PC-3 (cell line): ENCODE data around the gene LRCH1. TPM values are rescaled to one million over a fixed set of nuclear protein-coding genes. Genes with fewer than 3 reads are reported as not detected.

ENCODE experiments used
- ATAC-seq: fragments of 200-7000 bp; cut with Tn5 transposase; 2 replicates; pipeline ENCODE4 v1.9.1; 2020; ENCODE audit warnings: mild to moderate bottlenecking, moderate library complexity
- BruUV-seq: library from RNA; stranded (reverse); fragments of 400-500 nt; replicated peaks from 2 replicates; lab custom pipeline; 2021; lab: Mats Ljungman, UMichigan
- CTCF ChIA-PET: fragments of 300-600 bp; sonication (Branson Sonifier 250); formaldehyde crosslinking; loops from one replicate; lab custom pipeline; 2022; ENCODE audit warnings: antibody characterized with exemption; lab: Charles Lee
- POLR2A ChIA-PET: fragments of 300-600 bp; sonication (Branson Sonifier 250); formaldehyde crosslinking; loops from one replicate; lab custom pipeline; 2022; ENCODE audit warnings: antibody characterized with exemption; ENCODE audit not compliant: unreplicated experiment; lab: Charles Lee
- DNase-seq: peaks from one replicate; pipeline ENCODE4 v3.0.0-alpha.2; 2015
- H2AFZ ChIP-seq: fragments of 300-600 bp; sonication (generic); 2 replicates; pipeline ENCODE4 v1.6.0; 2016; ENCODE audit warnings: antibody characterized with exemption, low read length
- H3F3A ChIP-seq: fragments of 300-600 bp; sonication (generic); one replicate; pipeline ENCODE4 v1.6.0; 2017; ENCODE audit warnings: antibody characterized with exemption, low read length, control low read depth, mild to moderate bottlenecking; ENCODE audit not compliant: unreplicated experiment
- H3K27ac ChIP-seq: fragments of 300-600 bp; sonication (generic); 2 replicates; pipeline ENCODE4 v1.5.1; 2016; ENCODE audit warnings: mild to moderate bottlenecking, low read length
- H3K27me3 ChIP-seq: fragments of 300-600 bp; sonication (generic); 2 replicates; pipeline ENCODE4 v1.6.1; 2016; ENCODE audit warnings: low read length, mixed read lengths
- H3K36me3 ChIP-seq: fragments of 300-600 bp; sonication (generic); 2 replicates; pipeline ENCODE4 v1.6.1; 2016; ENCODE audit warnings: low read depth, mixed run types, low read length, mixed read lengths
- H3K4me1 ChIP-seq: fragments of 300-600 bp; sonication (generic); 2 replicates; pipeline ENCODE4 v1.5.1; 2016; ENCODE audit warnings: low read length; ENCODE audit not compliant: insufficient read depth
- H3K4me2 ChIP-seq: fragments of 300-600 bp; sonication (generic); 2 replicates; pipeline ENCODE4 v1.6.0; 2016; ENCODE audit warnings: low read length
- H3K4me3 ChIP-seq: fragments of 300-600 bp; sonication (generic); 2 replicates; pipeline ENCODE4 v1.5.1; 2016; ENCODE audit warnings: mild to moderate bottlenecking, low read length, mixed read lengths
- H3K79me2 ChIP-seq: fragments of 300-600 bp; sonication (generic); 2 replicates; pipeline ENCODE4 v1.6.1; 2017; ENCODE audit warnings: low read length, mixed read lengths
- H3K9ac ChIP-seq: fragments of 300-600 bp; sonication (generic); 2 replicates; pipeline ENCODE4 v1.6.0; 2016; ENCODE audit warnings: mild to moderate bottlenecking, low read length
- H3K9me2 ChIP-seq: fragments of 300-600 bp; sonication (generic); replicated peaks from 2 replicates; pipeline ENCODE4 v1.6.1; 2016; ENCODE audit warnings: mixed run types, low read length, mixed read lengths
- H3K9me3 ChIP-seq: fragments of 300-600 bp; sonication (generic); 2 replicates; pipeline ENCODE4 v1.6.1; 2016; ENCODE audit warnings: low read length, mixed read lengths
- H4K20me1 ChIP-seq: fragments of 300-600 bp; sonication (generic); 2 replicates; pipeline ENCODE4 v1.6.1; 2016; ENCODE audit warnings: low read length, mixed read lengths
- EZH2 ChIP-seq: fragments of 300-600 bp; sonication (generic); IDR thresholded peaks from one replicate; pipeline ENCODE4 v1.6.1; 2017; ENCODE audit warnings: antibody characterized with exemption, mild to moderate bottlenecking, low read length; ENCODE audit not compliant: unreplicated experiment
- EZH2phosphoT487 ChIP-seq: fragments of 300-600 bp; sonication (generic); IDR thresholded peaks from 2 replicates; pipeline ENCODE4 v1.6.1; 2018; ENCODE audit warnings: mild to moderate bottlenecking, antibody characterized with exemption, low read length, borderline replicate concordance
- intact Hi-C: fragments of 100-400 bp; cut with micrococcal nuclease; formaldehyde crosslinking; loops from 2 replicates; pipeline ENCODE4 v1.9.0; 2023
- total RNA-seq: library from RNA; depleted of rRNA; stranded (reverse); fragments of >200 nt; gene quantifications from 2 replicates; pipeline ENCODE4 v1.2.3, GENCODE V29; 2014
- TF ChIP-seq, protein P1 (sequence below): fragments of 300-600 bp; sonication (generic); conservative IDR thresholded peaks from 2 replicates; pipeline ENCODE4 v1.5.1; 2017; ENCODE audit warnings: antibody characterized with exemption, low read depth, mild to moderate bottlenecking, low read length

LRCH1 gene
- total RNA-seq, 1 experiment from 2014 or later: 4.3 TPM

DNA sequence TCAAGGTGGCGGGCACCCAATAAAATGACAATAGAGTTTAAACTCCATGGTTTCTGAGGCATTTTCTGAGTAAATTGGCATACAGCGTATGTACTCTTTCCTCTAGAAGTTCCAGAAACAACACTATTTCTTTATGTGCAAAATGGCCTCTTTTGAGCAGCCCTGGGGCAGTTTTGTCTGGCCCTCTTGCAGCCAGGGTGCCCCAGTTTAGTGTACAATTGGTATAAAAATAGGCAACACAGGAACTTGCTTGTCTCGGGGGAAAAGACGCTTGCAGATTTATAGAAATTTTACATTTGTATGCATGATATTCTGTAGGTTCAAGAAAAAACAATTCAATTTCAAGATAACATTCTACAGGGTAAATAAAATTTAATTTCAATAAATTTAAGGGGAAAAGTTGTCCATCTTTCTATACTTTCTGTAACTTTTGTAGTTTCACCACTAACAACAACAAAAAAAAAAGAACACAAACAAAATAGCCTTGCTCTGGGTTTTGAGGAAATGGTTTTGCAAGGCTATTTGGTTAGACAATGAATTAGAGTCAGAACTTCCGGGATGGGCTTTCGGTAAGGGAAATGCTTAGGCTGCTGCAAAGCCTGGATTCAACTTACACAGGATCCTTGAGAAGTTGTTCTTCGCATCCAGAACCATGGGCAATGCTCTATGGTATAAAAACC lies 45.3 kb downstream of the LRCH1 start:
- no peaks in the 10 kb centered on the region for H3K9me3 ChIP-seq
- H2AFZ ChIP-seq: no peak overlapping the region
- H3K36me3 ChIP-seq: no peaks in the 10 kb centered on the region
- no peaks in the 10 kb centered on the region for H3F3A ChIP-seq
- ATAC-seq (no peak), DNase-seq (no peak)
- no peak overlapping the region for H3K9ac ChIP-seq
- TF ChIP-seq, protein P1, sequence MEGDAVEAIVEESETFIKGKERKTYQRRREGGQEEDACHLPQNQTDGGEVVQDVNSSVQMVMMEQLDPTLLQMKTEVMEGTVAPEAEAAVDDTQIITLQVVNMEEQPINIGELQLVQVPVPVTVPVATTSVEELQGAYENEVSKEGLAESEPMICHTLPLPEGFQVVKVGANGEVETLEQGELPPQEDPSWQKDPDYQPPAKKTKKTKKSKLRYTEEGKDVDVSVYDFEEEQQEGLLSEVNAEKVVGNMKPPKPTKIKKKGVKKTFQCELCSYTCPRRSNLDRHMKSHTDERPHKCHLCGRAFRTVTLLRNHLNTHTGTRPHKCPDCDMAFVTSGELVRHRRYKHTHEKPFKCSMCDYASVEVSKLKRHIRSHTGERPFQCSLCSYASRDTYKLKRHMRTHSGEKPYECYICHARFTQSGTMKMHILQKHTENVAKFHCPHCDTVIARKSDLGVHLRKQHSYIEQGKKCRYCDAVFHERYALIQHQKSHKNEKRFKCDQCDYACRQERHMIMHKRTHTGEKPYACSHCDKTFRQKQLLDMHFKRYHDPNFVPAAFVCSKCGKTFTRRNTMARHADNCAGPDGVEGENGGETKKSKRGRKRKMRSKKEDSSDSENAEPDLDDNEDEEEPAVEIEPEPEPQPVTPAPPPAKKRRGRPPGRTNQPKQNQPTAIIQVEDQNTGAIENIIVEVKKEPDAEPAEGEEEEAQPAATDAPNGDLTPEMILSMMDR: no peak
- TF ChIP-seq EZH2phosphoT487 (no peak), EZH2 (no peak)
- POLR2A ChIA-PET: no interaction called here
- H3K79me2 ChIP-seq: peaks cover 58% of the 10 kb centered on the region
- H3K4me2 ChIP-seq: no peak overlapping the region
- intact Hi-C loops: no loop called here
- no peaks in the 10 kb centered on the region for H3K27me3 ChIP-seq
- no TSS peak for BruUV-seq
- CTCF ChIA-PET: no interaction called here
- no peaks in the 10 kb centered on the region for H3K9me2 ChIP-seq
- no peak overlapping the region for H3K27ac ChIP-seq
- peaks cover 24% of the 10 kb centered on the region for H3K4me1 ChIP-seq
- H4K20me1 ChIP-seq: peaks cover 10% of the 10 kb centered on the region; the same call in 1 of the 2 replicates
- H3K4me3 ChIP-seq: no peak overlapping the region

DNA sequence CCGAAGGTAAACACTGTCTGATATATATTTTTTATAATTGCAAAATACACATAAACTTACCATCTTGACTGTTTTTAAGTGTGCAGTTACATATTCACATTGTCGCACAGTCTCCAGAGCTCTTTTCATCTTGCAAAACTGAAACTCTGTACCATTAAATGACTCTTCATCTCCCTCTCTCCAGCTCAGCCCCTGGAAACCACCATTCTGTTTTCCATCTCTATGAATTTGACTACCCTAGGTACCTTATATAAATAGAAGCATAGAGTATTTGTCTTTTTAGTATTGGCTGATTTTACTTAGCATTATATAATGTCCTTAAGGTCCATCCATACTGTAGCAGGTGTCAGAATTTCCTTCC lies 45.8 kb downstream of the LRCH1 start:
- ChIA-PET CTCF (no interaction called here), POLR2A (no interaction called here)
- H3K4me3 ChIP-seq: no peak overlapping the region
- no peaks in the 10 kb centered on the region for H3K9me3 ChIP-seq
- ATAC-seq (no peak), DNase-seq (no peak)
- no peak overlapping the region for H3K27ac ChIP-seq
- intact Hi-C loops: no loop called here
- no peaks in the 10 kb centered on the region for H3K9me2 ChIP-seq
- H3F3A ChIP-seq: no peaks in the 10 kb centered on the region
- BruUV-seq: no TSS peak
- peaks cover 10% of the 10 kb centered on the region; the same call in 1 of the 2 replicates for H4K20me1 ChIP-seq
- no peaks in the 10 kb centered on the region for H3K27me3 ChIP-seq
- H2AFZ ChIP-seq: no peak overlapping the region
- no peak overlapping the region for H3K4me2 ChIP-seq
- TF ChIP-seq EZH2 (no peak), EZH2phosphoT487 (no peak)
- TF ChIP-seq, protein P1: no peak
- peaks cover 24% of the 10 kb centered on the region for H3K4me1 ChIP-seq
- no peak overlapping the region for H3K9ac ChIP-seq
- no peaks in the 10 kb centered on the region for H3K36me3 ChIP-seq
- H3K79me2 ChIP-seq: peaks cover 54% of the 10 kb centered on the region

DNA sequence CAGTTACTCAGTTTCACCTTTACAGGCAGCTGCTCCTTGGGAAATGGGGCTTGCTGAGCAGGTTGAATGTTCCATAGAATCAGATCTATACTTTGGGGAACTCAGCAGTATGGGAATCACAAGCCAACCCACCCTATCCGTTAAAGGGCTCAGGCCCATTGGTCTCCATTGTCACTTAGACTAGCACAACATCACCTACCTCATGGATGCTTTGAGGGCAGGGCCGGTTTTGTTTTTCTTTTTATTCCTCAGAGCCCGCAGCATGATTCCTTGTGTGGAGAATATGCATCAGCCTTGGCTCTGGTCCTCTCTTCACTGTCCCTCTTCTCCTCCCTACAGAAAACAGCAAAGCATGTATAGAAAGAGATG lies 48.0 kb downstream of the LRCH1 start:
- intact Hi-C loops: loop anchor here (5.0 kb wide), 1 partner anchor 49 kb away; the partner anchor contains the start of gene LRCH1
- no peaks in the 10 kb centered on the region for H3K27me3 ChIP-seq
- H3K27ac ChIP-seq: no peak overlapping the region
- no peak overlapping the region for H3K4me3 ChIP-seq
- no peaks in the 10 kb centered on the region for H3F3A ChIP-seq
- ChIA-PET POLR2A (no interaction called here), CTCF (no interaction called here)
- H2AFZ ChIP-seq: no peak overlapping the region
- no peak for DNase-seq
- H3K4me1 ChIP-seq: peaks cover 25% of the 10 kb centered on the region
- H3K36me3 ChIP-seq: no peaks in the 10 kb centered on the region
- no peak overlapping the region for H3K4me2 ChIP-seq
- H3K9me3 ChIP-seq: no peaks in the 10 kb centered on the region
- peaks cover 63% of the 10 kb centered on the region for H3K79me2 ChIP-seq
- no peak for TF ChIP-seq EZH2
- TF ChIP-seq EZH2phosphoT487: no peak
- TF ChIP-seq, protein P1: no peak
- H3K9me2 ChIP-seq: no peaks in the 10 kb centered on the region
- ATAC-seq: no peak
- peaks cover 4% of the 10 kb centered on the region; the same call in 1 of the 2 replicates for H4K20me1 ChIP-seq
- no TSS peak for BruUV-seq
- H3K9ac ChIP-seq: no peak overlapping the region
